SU-DHL-6 (cell line): ENCODE data around the gene PROCR.

Experiments
- EZH2phosphoT487 ChIP-seq: fragments of 200-600 bp; sonication (generic), shearing (Covaris generic); conservative IDR thresholded peaks from 2 replicates; pipeline ENCODE4 v1.6.1; 2018; ENCODE audit warnings: mild to moderate bottlenecking, antibody characterized with exemption, low read length, moderate library complexity, mixed read lengths
- TF ChIP-seq, protein P1 (sequence below): fragments of 200-600 bp; sonication (generic); IDR thresholded peaks from one replicate; pipeline ENCODE4 v1.5.1; 2017; ENCODE audit warnings: antibody characterized with exemption, mild to moderate bottlenecking, low read length, moderate library complexity; ENCODE audit not compliant: insufficient read depth, poor library complexity, severe bottlenecking

DNA sequence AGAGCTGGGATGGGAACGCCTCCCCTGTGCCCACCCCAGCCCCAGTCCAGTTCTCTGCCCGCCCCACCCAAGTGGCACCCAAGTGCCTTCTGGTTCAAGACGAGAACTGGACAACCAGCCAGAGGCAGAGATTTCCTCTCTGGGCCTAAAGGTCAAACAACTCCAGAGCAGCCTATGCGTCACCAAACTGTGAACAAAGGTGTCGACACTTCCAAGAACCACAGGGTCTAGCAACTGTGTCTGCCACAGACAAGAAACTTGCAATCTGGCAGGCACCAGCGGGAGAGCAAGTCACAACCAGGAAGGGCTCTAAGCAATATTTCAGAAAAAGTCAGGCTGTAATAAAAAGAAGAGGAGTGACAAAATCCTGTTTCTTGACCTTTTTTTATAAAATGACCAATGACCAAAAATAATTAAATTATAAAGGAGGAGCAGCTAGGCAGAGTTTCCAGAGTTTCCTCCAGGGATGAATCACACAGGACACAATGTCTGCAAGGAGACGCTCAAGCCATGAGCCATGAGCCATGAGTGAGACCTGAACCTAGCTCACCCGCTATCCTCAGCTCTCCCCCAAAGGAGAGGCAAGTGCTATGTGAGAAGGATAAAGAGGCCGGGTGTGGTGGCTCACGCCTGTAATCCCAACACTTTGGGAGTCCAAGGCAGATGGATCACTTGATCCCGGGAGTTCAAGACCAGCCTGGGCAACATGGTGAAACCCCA, 35.8 kb upstream of the PROCR start:
- TF ChIP-seq, protein P1, sequence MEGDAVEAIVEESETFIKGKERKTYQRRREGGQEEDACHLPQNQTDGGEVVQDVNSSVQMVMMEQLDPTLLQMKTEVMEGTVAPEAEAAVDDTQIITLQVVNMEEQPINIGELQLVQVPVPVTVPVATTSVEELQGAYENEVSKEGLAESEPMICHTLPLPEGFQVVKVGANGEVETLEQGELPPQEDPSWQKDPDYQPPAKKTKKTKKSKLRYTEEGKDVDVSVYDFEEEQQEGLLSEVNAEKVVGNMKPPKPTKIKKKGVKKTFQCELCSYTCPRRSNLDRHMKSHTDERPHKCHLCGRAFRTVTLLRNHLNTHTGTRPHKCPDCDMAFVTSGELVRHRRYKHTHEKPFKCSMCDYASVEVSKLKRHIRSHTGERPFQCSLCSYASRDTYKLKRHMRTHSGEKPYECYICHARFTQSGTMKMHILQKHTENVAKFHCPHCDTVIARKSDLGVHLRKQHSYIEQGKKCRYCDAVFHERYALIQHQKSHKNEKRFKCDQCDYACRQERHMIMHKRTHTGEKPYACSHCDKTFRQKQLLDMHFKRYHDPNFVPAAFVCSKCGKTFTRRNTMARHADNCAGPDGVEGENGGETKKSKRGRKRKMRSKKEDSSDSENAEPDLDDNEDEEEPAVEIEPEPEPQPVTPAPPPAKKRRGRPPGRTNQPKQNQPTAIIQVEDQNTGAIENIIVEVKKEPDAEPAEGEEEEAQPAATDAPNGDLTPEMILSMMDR, result no peak
- no peak for TF ChIP-seq EZH2phosphoT487
